Panc1 (cell line): ENCODE results near the gene LRRC3C. TPM values are rescaled to one million over a fixed set of nuclear protein-coding genes. Genes with fewer than 3 reads are reported as not detected.

Experiments
- ATAC-seq: fragments of 200-7000 bp; cut with Tn5 transposase; 2 replicates; pipeline ENCODE4 v1.9.1; 2020; ENCODE audit warnings: mild to moderate bottlenecking, moderate library complexity
- BruUV-seq: library from RNA; stranded (reverse); fragments of 400-500 nt; replicated peaks from 2 replicates; lab custom pipeline; 2021; lab: Mats Ljungman, UMichigan
- CTCF ChIA-PET: fragments of 300-600 bp; sonication (Branson Sonifier 250); formaldehyde crosslinking; loops from one replicate; lab custom pipeline; 2022; ENCODE audit warnings: antibody characterized with exemption; lab: Charles Lee
- POLR2A ChIA-PET: fragments of 300-600 bp; sonication (Branson Sonifier 250); formaldehyde crosslinking; loops from one replicate; lab custom pipeline; 2022; ENCODE audit warnings: antibody characterized with exemption; lab: Charles Lee
- DNase-seq: peaks from one replicate; pipeline ENCODE4 v3.0.0-alpha.2; 2010; ENCODE audit warnings: low read depth, low spot score
- H3K27ac ChIP-seq: 2 replicates; pipeline ENCODE4 v1.5.1; 2011; ENCODE audit warnings: mild to moderate bottlenecking, low read length, inconsistent platforms
- H3K27me3 ChIP-seq: fragments of 200-500 bp; sonication (Bioruptor generic); 2 replicates; pipeline ENCODE4 v1.6.0; 2014; ENCODE audit warnings: low read length, inconsistent platforms; ENCODE audit not compliant: control insufficient read depth, insufficient read depth
- H3K36me3 ChIP-seq: fragments of 200-500 bp; sonication (Bioruptor generic); 2 replicates; pipeline ENCODE4 v1.5.1; 2014; ENCODE audit warnings: inconsistent platforms, mild to moderate bottlenecking, low read length, moderate library complexity; ENCODE audit not compliant: control insufficient read depth, insufficient read depth
- H3K4me1 ChIP-seq: 2 replicates; pipeline ENCODE4 v1.5.1; 2011; ENCODE audit warnings: inconsistent platforms, mild to moderate bottlenecking, low read length, moderate library complexity; ENCODE audit not compliant: control insufficient read depth, insufficient read depth
- H3K4me3 ChIP-seq, 2 experiments: 2 replicates each; pipeline ENCODE4 v1.5.1; 2011 to 2012; ENCODE audit warnings: low read depth in 2 of 2, low read length in 2 of 2, mild to moderate bottlenecking in 2 of 2, inconsistent platforms in 1 of 2, moderate library complexity in 1 of 2
- H3K9me3 ChIP-seq: fragments of 200-500 bp; sonication (Bioruptor generic); 2 replicates; pipeline ENCODE4 v1.5.1; 2014; ENCODE audit warnings: low read depth, mild to moderate bottlenecking, inconsistent platforms, low read length, moderate library complexity; ENCODE audit not compliant: control insufficient read depth, insufficient read depth
- POLR2AphosphoS5 ChIP-seq: IDR thresholded peaks from 2 replicates; pipeline ENCODE4 v1.6.1; 2012; ENCODE audit warnings: mild to moderate bottlenecking, low read depth, low read length, moderate library complexity
- REST ChIP-seq, 2 experiments: IDR thresholded peaks; 2 replicates each; pipeline ENCODE4 v1.6.1; 2011 to 2012; ENCODE audit warnings: low read depth in 2 of 2, control low read depth in 1 of 2, low read length in 1 of 2, mild to moderate bottlenecking in 1 of 2, moderate library complexity in 1 of 2; ENCODE audit not compliant: insufficient read depth in 1 of 2
- SIN3A ChIP-seq: IDR thresholded peaks from 2 replicates; pipeline ENCODE4 v1.6.1; 2012; ENCODE audit warnings: low read depth, mild to moderate bottlenecking, low read length, moderate library complexity, borderline replicate concordance; ENCODE audit not compliant: insufficient read depth
- TCF7L2 ChIP-seq: IDR thresholded peaks from 2 replicates; pipeline ENCODE4 v1.6.1; 2011; ENCODE audit warnings: mild to moderate bottlenecking, low read depth, low read length, inconsistent platforms
- in situ Hi-C: cut with HindIII; loops from 2 replicates; pipeline ENCODE4 v1.10.0; 2016; ENCODE audit warnings: low sequenced_read_pairs, low pct_unique_long_range_greater_than_20kb
- intact Hi-C: fragments of 100-400 bp; cut with micrococcal nuclease; formaldehyde crosslinking; loops from one replicate; pipeline ENCODE4 v1.10.0; 2022; ENCODE audit not compliant: unreplicated experiment
- total RNA-seq: library from RNA; stranded (reverse); gene quantifications from one replicate; pipeline ENCODE4 v1.2.1, GENCODE V29; 2021; ENCODE audit not compliant: unreplicated experiment
- TF ChIP-seq, protein P1 (sequence below): fragments of 450-650 bp; IDR thresholded peaks from 2 replicates; pipeline ENCODE4 v1.5.1; 2017; ENCODE audit warnings: mild to moderate bottlenecking

LRRC3C gene
- total RNA-seq, 1 experiment from 2014 or later = not detected

GRCh38 chr17:39962642-39963220 lies 35.2 kb downstream of the LRRC3C start, which contains the start of gene GSDMA:
GSDMA (plus strand) TSS chr17:39963004; CDS start chr17:39965688, 2,684 bp downstream.
- intact Hi-C loops = no loop called here
- no peaks in the 10 kb centered on the region for H3K27me3 ChIP-seq
- ATAC-seq = no peak
- H3K4me3 ChIP-seq = no peak within 1 kb of the TSS
- CTCF ChIA-PET = no interaction called here
- H3K27ac ChIP-seq = no peak within 1 kb of the TSS
- H3K9me3 ChIP-seq = no peaks in the 10 kb centered on the region
- H3K36me3 ChIP-seq = no peaks in the 10 kb centered on the region
- in situ Hi-C loops = no loop called here
- TF ChIP-seq POLR2AphosphoS5 = no peak
- TF ChIP-seq, protein P1, sequence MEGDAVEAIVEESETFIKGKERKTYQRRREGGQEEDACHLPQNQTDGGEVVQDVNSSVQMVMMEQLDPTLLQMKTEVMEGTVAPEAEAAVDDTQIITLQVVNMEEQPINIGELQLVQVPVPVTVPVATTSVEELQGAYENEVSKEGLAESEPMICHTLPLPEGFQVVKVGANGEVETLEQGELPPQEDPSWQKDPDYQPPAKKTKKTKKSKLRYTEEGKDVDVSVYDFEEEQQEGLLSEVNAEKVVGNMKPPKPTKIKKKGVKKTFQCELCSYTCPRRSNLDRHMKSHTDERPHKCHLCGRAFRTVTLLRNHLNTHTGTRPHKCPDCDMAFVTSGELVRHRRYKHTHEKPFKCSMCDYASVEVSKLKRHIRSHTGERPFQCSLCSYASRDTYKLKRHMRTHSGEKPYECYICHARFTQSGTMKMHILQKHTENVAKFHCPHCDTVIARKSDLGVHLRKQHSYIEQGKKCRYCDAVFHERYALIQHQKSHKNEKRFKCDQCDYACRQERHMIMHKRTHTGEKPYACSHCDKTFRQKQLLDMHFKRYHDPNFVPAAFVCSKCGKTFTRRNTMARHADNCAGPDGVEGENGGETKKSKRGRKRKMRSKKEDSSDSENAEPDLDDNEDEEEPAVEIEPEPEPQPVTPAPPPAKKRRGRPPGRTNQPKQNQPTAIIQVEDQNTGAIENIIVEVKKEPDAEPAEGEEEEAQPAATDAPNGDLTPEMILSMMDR = no peak
- TF ChIP-seq SIN3A = no peak
- no peak for TF ChIP-seq REST (IDR thresholded peaks at IDR 0.05; ENCODE audit: insufficient read depth in 1 of 2, low read depth in 2 of 2, low read length in 1 of 2)
- no peak for TF ChIP-seq TCF7L2
- H3K4me1 ChIP-seq = no peaks in the 10 kb centered on the region
- POLR2A ChIA-PET = no interaction called here
- DNase-seq = no peak
- BruUV-seq = no TSS peak

DNA sequence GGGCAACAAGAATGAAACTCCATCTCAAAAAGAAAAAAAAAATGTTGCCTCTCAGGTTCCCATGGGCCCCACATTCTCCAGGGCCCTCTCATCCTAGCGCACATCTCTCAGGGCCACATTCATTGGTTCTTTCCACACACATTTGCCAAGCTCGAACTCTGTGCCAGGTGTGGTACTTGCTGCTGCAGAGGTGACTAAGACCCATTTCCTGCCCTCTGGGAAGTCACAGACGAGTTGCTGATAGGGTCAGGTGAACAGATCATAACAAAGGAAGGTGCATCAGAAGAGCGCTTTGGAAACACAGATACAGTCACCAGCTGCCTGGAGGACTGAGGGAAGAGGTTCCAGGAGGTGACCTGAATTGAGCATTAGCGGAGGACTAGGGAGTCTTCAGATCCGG lies 36.3 kb downstream of the LRRC3C start:
- intact Hi-C loops (no loop called here), in situ Hi-C loops (no loop called here)
- Histone ChIP-seq H3K4me3 (no peak overlapping the region), H3K4me1 (no peaks in the 10 kb centered on the region), H3K27me3 (no peaks in the 10 kb centered on the region), H3K36me3 (no peaks in the 10 kb centered on the region), H3K9me3 (no peaks in the 10 kb centered on the region), H3K27ac (no peak overlapping the region)
- CTCF ChIA-PET = interaction anchor here (0.7 kb wide), 1 partner anchor 14 kb away, joined by 3 read pairs; no protein-coding TSS in a partner anchor
- DNase-seq (no peak), ATAC-seq (no peak)
- TF ChIP-seq, protein P1 = no peak
- TF ChIP-seq REST (IDR thresholded peaks at IDR 0.05; ENCODE audit: insufficient read depth in 1 of 2, low read depth in 2 of 2, low read length in 1 of 2) = no peak
- TF ChIP-seq TCF7L2 = no peak
- TF ChIP-seq POLR2AphosphoS5 = no peak
- TF ChIP-seq SIN3A = no peak
- POLR2A ChIA-PET = no interaction called here
- no TSS peak for BruUV-seq
